Subcutaneous abdominal adipose tissue (tissue), 5 donors: ENCODE measurements around the gene DGKQ.
A peak's percentile ranks its signal among the peaks of the same experiment; 100 is the strongest.

Source experiments
- H3K27ac ChIP-seq: one replicate; pipeline ENCODE4 v1.7.0; 2013; ENCODE audit warnings: low read depth, mild to moderate bottlenecking, inconsistent platforms, low read length, moderate library complexity
- H3K27me3 ChIP-seq, 5 donors: one replicate each; pipeline ENCODE4 v1.7.0; 2013; ENCODE audit warnings: low read length in 5 of 5, inconsistent platforms in 1 of 5; ENCODE audit not compliant: control insufficient read depth in 5 of 5, insufficient read depth in 4 of 5
- H3K36me3 ChIP-seq, 5 donors: one replicate each; pipeline ENCODE4 v1.7.0; 2013; ENCODE audit warnings: low read length in 5 of 5; ENCODE audit not compliant: control insufficient read depth in 5 of 5, insufficient read depth in 5 of 5
- H3K4me1 ChIP-seq, 5 donors: one replicate each; pipeline ENCODE4 v1.7.0; 2013; ENCODE audit warnings: low read length in 5 of 5, mild to moderate bottlenecking in 3 of 5, moderate library complexity in 1 of 5; ENCODE audit not compliant: control insufficient read depth in 5 of 5, insufficient read depth in 5 of 5
- H3K4me3 ChIP-seq, 5 donors: one replicate each; pipeline ENCODE4 v1.7.0; 2013; ENCODE audit warnings: low read length in 5 of 5, low read depth in 1 of 5
- H3K9ac ChIP-seq, 5 donors: one replicate each; pipeline ENCODE4 v1.7.0; 2013; ENCODE audit warnings: low read length in 5 of 5, mild to moderate bottlenecking in 4 of 5, moderate library complexity in 3 of 5
- H3K9me3 ChIP-seq, 5 donors: one replicate each; pipeline ENCODE4 v1.7.0; 2013; ENCODE audit warnings: low read length in 5 of 5; ENCODE audit not compliant: control insufficient read depth in 5 of 5
- donor health status: healthy.
- donor health status: healthy.
- donor health status: healthy.
- donor health status: healthy.
- donor health status: healthy.

DGKQ gene

GRCh38 chr4:973431-974397 is at the start of gene DGKQ:
Gene DGKQ (minus strand): TSS chr4:973569. CDS start chr4:973482, 87 bp downstream.
- no peak within 1 kb of the TSS for H3K27ac ChIP-seq
- peaks cover 0 to under 1% (median 0%) of the 10 kb centered on the region in 5 donors for H3K27me3 ChIP-seq
- peak within 1 kb of the TSS in 4 of 5 donors; percentile 63 to 79 (median 72) for H3K9ac ChIP-seq
- peaks cover 0 to 3% (median 0%) of the 10 kb centered on the region in 5 donors for H3K36me3 ChIP-seq
- no peaks in the 10 kb centered on the region for H3K9me3 ChIP-seq
- peak within 1 kb of the TSS; percentile 55 to 83 (median 76) for H3K4me3 ChIP-seq
- H3K4me1 ChIP-seq = peaks cover 4 to 32% (median 28%) of the 10 kb centered on the region in 5 donors

- Histone ChIP-seq H3K27me3 (no peaks in the 10 kb centered on the region), H3K36me3 (peaks cover 0 to 27% (median 25%) of the 10 kb centered on the region in 5 donors), H3K9me3 (no peaks in the 10 kb centered on the region), H3K4me1 (peaks cover 0 to 11% (median 0%) of the 10 kb centered on the region in 5 donors), H3K27ac (no peak overlapping the region), H3K9ac (no peak overlapping the region), H3K4me3 (no peak overlapping the region)
Measured at GRCh38 chr4:1022739-1023066, 49.3 kb upstream of the DGKQ start.

GRCh38 chr4:1022051-1022738 is 48.8 kb upstream of the DGKQ start:
- no peak overlapping the region for H3K27ac ChIP-seq
- no peak overlapping the region for H3K9ac ChIP-seq
- H3K9me3 ChIP-seq = no peaks in the 10 kb centered on the region
- H3K36me3 ChIP-seq = peaks cover 0 to 29% (median 25%) of the 10 kb centered on the region in 5 donors
- H3K4me3 ChIP-seq = no peak overlapping the region
- peaks cover 0 to 10% (median 0%) of the 10 kb centered on the region in 5 donors for H3K4me1 ChIP-seq
- no peaks in the 10 kb centered on the region for H3K27me3 ChIP-seq

- Histone ChIP-seq H3K27me3 (no peaks in the 10 kb centered on the region), H3K9me3 (no peaks in the 10 kb centered on the region), H3K36me3 (peaks cover 0 to 31% (median 25%) of the 10 kb centered on the region in 5 donors), H3K27ac (no peak overlapping the region), H3K4me1 (peaks cover 0 to 8% (median 0%) of the 10 kb centered on the region in 5 donors), H3K9ac (no peak overlapping the region), H3K4me3 (no peak overlapping the region)
Measured at GRCh38 chr4:1021386-1022050, 48.1 kb upstream of the DGKQ start.

- Histone ChIP-seq H3K27me3 (no peaks in the 10 kb centered on the region), H3K9ac (no peak overlapping the region), H3K36me3 (peaks cover 0 to 18% (median 11%) of the 10 kb centered on the region in 5 donors), H3K4me3 (no peak overlapping the region), H3K4me1 (peaks cover 0 to 15% (median 0%) of the 10 kb centered on the region in 5 donors), H3K9me3 (no peaks in the 10 kb centered on the region), H3K27ac (no peak overlapping the region)
Measured at GRCh38 chr4:1019729-1020470, 46.5 kb upstream of the DGKQ start.

- Histone ChIP-seq H3K9me3 (no peaks in the 10 kb centered on the region), H3K4me1 (peaks cover 0 to 21% (median 2%) of the 10 kb centered on the region in 5 donors)
Measured at GRCh38 chr4:1019320-1019719, 46.0 kb upstream of the DGKQ start.

GRCh38 chr4:1018147-1019020 is 45.0 kb upstream of the DGKQ start:
- Histone ChIP-seq H3K4me1 (peaks cover 0 to 30% (median 11%) of the 10 kb centered on the region in 5 donors), H3K4me3 (no peak overlapping the region), H3K9me3 (no peaks in the 10 kb centered on the region), H3K36me3 (peaks cover 0 to 8% (median 3%) of the 10 kb centered on the region in 5 donors), H3K9ac (peak overlapping the region in 1 of 5 donors; percentile 41), H3K27me3 (no peaks in the 10 kb centered on the region), H3K27ac (no peak overlapping the region)

More at GRCh38 chr4:1019320-1019719, 46.0 kb upstream of the DGKQ start:
- Histone ChIP-seq H3K27ac (no peak overlapping the region), H3K27me3 (no peaks in the 10 kb centered on the region), H3K9ac (no peak overlapping the region), H3K4me3 (no peak overlapping the region), H3K36me3 (peaks cover 0 to 12% (median 6%) of the 10 kb centered on the region in 5 donors)

- Histone ChIP-seq H3K36me3 (peaks cover 0 to 8% (median 3%) of the 10 kb centered on the region in 5 donors), H3K9me3 (no peaks in the 10 kb centered on the region), H3K4me3 (no peak overlapping the region), H3K27me3 (no peaks in the 10 kb centered on the region), H3K4me1 (peaks cover 0 to 37% (median 18%) of the 10 kb centered on the region in 5 donors), H3K27ac (no peak overlapping the region), H3K9ac (peak overlapping the region in 1 of 5 donors; percentile 41)
Measured at GRCh38 chr4:1017706-1018105, 44.3 kb upstream of the DGKQ start.
